ENCODE measurements around the gene PPP3R1. TPM values are rescaled to one million over a fixed set of nuclear protein-coding genes. Genes with fewer than 3 reads are reported as not detected.
"Not testable (repeated sequence)": the region's sequence is repeated elsewhere in the genome, so short reads cannot be mapped to it uniquely, and the experiment has no call there.

The PPP3R1 gene
- total RNA-seq, 4 donors from 2014 or later, result 16.9 to 32.3 (median 29.8) TPM

- H3K9me3 ChIP-seq, result no peaks in the 10 kb centered on the region
- intact Hi-C loops (cut with DNase I; ENCODE audit: low total_unique reads), result no loop called here
- ATAC-seq, result no peak
- in situ Hi-C loops (cut with MboI; ENCODE audit: low sequenced_read_pairs in 4 of 4), result no loop called here
- H3K27me3 ChIP-seq, result no peaks in the 10 kb centered on the region
- TF ChIP-seq POLR2A (IDR thresholded peaks at IDR 0.05) (no peak), CTCF (IDR thresholded peaks at IDR 0.05 in 4 of 5, conservative IDR thresholded peaks at IDR 0.05 in 1 of 5) (no peak)
- H3K4me3 ChIP-seq, result no peak overlapping the region
- DNase-seq, result no peak
- peaks cover 0 to 24% of the 10 kb centered on the region in 2 donors for H3K36me3 ChIP-seq
- no peaks in the 10 kb centered on the region for H3K4me1 ChIP-seq
- H3K27ac ChIP-seq, result no peak overlapping the region
These were observed 74.8 kb downstream of the PPP3R1 start for GRCh38 chr2:68177541-68177940.

- no peak for TF ChIP-seq POLR2A (IDR thresholded peaks at IDR 0.05)
- TF ChIP-seq CTCF (IDR thresholded peaks at IDR 0.05 in 4 of 5, conservative IDR thresholded peaks at IDR 0.05 in 1 of 5), result no peak
- Histone ChIP-seq H3K36me3 (peaks cover 0 to 24% of the 10 kb centered on the region in 2 donors), H3K27me3 (no peaks in the 10 kb centered on the region), H3K4me1 (no peaks in the 10 kb centered on the region), H3K27ac (no peak overlapping the region), H3K4me3 (no peak overlapping the region), H3K9me3 (no peaks in the 10 kb centered on the region)
- no peak for ATAC-seq
- in situ Hi-C loops (cut with MboI; ENCODE audit: low sequenced_read_pairs in 4 of 4) (no loop called here), intact Hi-C loops (cut with DNase I; ENCODE audit: low total_unique reads) (no loop called here)
- no peak for DNase-seq
These were observed 75.7 kb downstream of the PPP3R1 start for GRCh38 chr2:68176657-68177056.

- H3K27me3 ChIP-seq; intact Hi-C loops (cut with DNase I; ENCODE audit: low total_unique reads); DNase-seq; H3K4me1 ChIP-seq; ATAC-seq; H3K27ac ChIP-seq; H3K4me3 ChIP-seq; in situ Hi-C loops (cut with MboI; ENCODE audit: low sequenced_read_pairs in 4 of 4); H3K9me3 ChIP-seq: not testable (repeated sequence)
- H3K36me3 ChIP-seq, result peaks cover 0 to 32% of the 10 kb centered on the region in 2 donors
These were observed 77.1 kb downstream of the PPP3R1 start for GRCh38 chr2:68175210-68175609.

GRCh38 chr2:68172990-68173700 is 79.2 kb downstream of the PPP3R1 start:
- no peak overlapping the region for H3K4me3 ChIP-seq
- no peaks in the 10 kb centered on the region for H3K27me3 ChIP-seq
- in situ Hi-C loops (cut with MboI; ENCODE audit: low sequenced_read_pairs in 4 of 4), result no loop called here
- ATAC-seq (no peak), DNase-seq (no peak)
- H3K36me3 ChIP-seq, result peaks cover 0 to 26% of the 10 kb centered on the region in 2 donors
- TF ChIP-seq POLR2A (IDR thresholded peaks at IDR 0.05), result no peak
- intact Hi-C loops (cut with DNase I; ENCODE audit: low total_unique reads), result no loop called here
- H3K27ac ChIP-seq, result no peak overlapping the region
- H3K4me1 ChIP-seq, result no peaks in the 10 kb centered on the region
- H3K9me3 ChIP-seq, result no peaks in the 10 kb centered on the region

- peaks cover 0 to 26% of the 10 kb centered on the region in 2 donors for H3K36me3 ChIP-seq
- in situ Hi-C loops (cut with MboI; ENCODE audit: low sequenced_read_pairs in 4 of 4), result no loop called here
These were observed 79.8 kb downstream of the PPP3R1 start for GRCh38 chr2:68172521-68172920.

More at GRCh38 chr2:68172521-68172920, 79.8 kb downstream of the PPP3R1 start:
- Histone ChIP-seq H3K27me3 (no peaks in the 10 kb centered on the region), H3K4me3 (no peak overlapping the region), H3K27ac (no peak overlapping the region), H3K9me3 (no peaks in the 10 kb centered on the region), H3K4me1 (no peaks in the 10 kb centered on the region)
- TF ChIP-seq CTCF (IDR thresholded peaks at IDR 0.05 in 4 of 5, conservative IDR thresholded peaks at IDR 0.05 in 1 of 5) (no peak), POLR2A (IDR thresholded peaks at IDR 0.05) (no peak)
- DNase-seq (no peak), ATAC-seq (no peak)
- intact Hi-C loops (cut with DNase I; ENCODE audit: low total_unique reads), result no loop called here
